Kidney epithelial cell (primary cell): ENCODE measurements around the gene POP4. TPM values are rescaled to one million over a fixed set of nuclear protein-coding genes. Genes with fewer than 3 reads are reported as not detected.

ENCODE experiments used
- DNase-seq: peaks from one replicate; pipeline ENCODE4 v3.0.0-alpha.2; 2010; ENCODE audit warnings: low read depth
- H3K27me3 ChIP-seq: 2 replicates; pipeline ENCODE4 v1.6.0; 2011; ENCODE audit warnings: low read length; ENCODE audit not compliant: control insufficient read depth, insufficient read depth
- H3K36me3 ChIP-seq: 2 replicates; pipeline ENCODE4 v1.5.1; 2011; ENCODE audit warnings: low read length; ENCODE audit not compliant: control insufficient read depth, insufficient read depth
- H3K4me3 ChIP-seq: 2 replicates; pipeline ENCODE4 v1.5.1; 2011; ENCODE audit warnings: low read depth, mild to moderate bottlenecking, control low read depth, low read length
- total RNA-seq: library from RNA; depleted of rRNA; stranded (reverse); fragments of >200 nt; gene quantifications from 2 replicates; pipeline ENCODE4 v1.2.3, GENCODE V29; 2015
- TF ChIP-seq, protein P1 (sequence below): IDR thresholded peaks from 2 replicates; pipeline ENCODE4 v1.5.1; 2011; ENCODE audit warnings: mild to moderate bottlenecking, moderate library complexity, low read length, control low read depth, inconsistent platforms; ENCODE audit not compliant: insufficient read depth, poor library complexity, severe bottlenecking

The POP4 gene
- total RNA-seq, 1 donor from 2014 or later, result 68.1 TPM

DNA sequence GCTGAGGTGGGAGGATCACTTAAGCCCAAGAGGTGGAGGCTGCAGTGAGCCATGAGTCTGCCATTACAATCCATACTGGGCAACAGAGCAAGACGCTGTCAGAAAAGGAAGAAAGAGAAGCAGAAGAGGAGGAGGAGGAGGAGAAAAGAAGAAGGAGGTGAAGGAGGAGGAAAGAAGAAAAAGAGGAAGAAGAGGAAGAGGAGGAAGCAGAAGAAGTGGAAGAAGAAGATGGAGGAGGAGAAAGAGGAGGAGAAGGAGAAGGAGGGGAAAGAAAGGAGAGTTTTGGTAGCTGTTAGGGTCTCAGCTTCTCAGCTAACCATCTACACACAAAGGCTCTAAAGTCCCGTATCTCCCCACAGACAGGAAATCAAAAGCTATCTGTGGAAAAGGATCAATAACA is 35.5 kb downstream of the POP4 start:
- no peak overlapping the region for H3K4me3 ChIP-seq
- H3K27me3 ChIP-seq, result no peaks in the 10 kb centered on the region
- TF ChIP-seq, protein P1, sequence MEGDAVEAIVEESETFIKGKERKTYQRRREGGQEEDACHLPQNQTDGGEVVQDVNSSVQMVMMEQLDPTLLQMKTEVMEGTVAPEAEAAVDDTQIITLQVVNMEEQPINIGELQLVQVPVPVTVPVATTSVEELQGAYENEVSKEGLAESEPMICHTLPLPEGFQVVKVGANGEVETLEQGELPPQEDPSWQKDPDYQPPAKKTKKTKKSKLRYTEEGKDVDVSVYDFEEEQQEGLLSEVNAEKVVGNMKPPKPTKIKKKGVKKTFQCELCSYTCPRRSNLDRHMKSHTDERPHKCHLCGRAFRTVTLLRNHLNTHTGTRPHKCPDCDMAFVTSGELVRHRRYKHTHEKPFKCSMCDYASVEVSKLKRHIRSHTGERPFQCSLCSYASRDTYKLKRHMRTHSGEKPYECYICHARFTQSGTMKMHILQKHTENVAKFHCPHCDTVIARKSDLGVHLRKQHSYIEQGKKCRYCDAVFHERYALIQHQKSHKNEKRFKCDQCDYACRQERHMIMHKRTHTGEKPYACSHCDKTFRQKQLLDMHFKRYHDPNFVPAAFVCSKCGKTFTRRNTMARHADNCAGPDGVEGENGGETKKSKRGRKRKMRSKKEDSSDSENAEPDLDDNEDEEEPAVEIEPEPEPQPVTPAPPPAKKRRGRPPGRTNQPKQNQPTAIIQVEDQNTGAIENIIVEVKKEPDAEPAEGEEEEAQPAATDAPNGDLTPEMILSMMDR, result no peak
- no peaks in the 10 kb centered on the region for H3K36me3 ChIP-seq
- no peak for DNase-seq

DNA sequence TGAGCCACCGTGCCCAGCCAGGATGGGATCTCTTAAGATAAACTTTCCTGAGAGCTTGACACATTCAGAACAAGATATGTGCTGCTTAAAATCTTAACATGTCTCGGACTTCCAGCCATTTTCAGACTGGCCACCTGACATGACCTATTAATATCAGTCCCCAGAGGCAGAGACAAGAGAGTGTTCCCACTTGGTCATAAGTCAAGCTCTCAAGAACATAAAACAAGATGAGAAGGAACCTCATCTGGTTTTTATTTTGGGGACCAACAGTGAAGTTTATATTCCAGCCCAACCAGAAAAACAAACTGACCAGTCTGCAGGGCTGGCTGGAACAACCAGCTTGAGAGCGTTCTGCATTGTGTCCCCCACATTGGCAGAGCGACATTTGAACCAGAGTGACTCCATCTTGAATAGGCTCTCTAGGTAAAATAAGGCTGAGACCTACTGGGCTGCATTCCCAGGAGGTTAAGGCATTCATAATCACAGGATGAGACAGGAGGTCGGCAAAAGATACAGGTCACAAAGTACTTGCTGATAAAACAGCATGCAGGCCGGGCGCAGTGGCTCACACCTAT is 37.4 kb downstream of the POP4 start:
- no peak for DNase-seq
- Histone ChIP-seq H3K4me3 (no peak overlapping the region), H3K27me3 (no peaks in the 10 kb centered on the region), H3K36me3 (no peaks in the 10 kb centered on the region)
- TF ChIP-seq, protein P1, result no peak

DNA sequence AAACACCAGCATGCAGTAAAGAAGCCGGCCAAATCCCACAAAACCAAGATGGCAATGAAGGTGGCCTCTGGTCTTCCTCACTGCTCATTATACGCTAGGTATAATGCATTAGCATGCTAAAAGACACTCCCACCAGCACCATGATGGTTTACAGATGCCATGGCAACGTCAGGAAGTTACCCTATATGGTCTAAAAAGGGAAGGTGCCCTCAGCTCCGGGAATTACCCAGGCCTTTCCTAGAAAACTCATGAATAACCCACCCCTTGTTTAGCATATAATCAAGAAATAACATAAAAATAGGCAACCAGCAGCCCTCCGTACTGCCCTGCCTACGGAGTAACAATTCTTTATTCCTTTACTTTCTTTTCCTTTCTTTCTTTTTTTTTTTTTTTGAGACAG is 38.1 kb downstream of the POP4 start:
- TF ChIP-seq, protein P1, result no peak
- no peak overlapping the region for H3K4me3 ChIP-seq
- H3K36me3 ChIP-seq, result no peaks in the 10 kb centered on the region
- no peak for DNase-seq
- H3K27me3 ChIP-seq, result no peaks in the 10 kb centered on the region

DNA sequence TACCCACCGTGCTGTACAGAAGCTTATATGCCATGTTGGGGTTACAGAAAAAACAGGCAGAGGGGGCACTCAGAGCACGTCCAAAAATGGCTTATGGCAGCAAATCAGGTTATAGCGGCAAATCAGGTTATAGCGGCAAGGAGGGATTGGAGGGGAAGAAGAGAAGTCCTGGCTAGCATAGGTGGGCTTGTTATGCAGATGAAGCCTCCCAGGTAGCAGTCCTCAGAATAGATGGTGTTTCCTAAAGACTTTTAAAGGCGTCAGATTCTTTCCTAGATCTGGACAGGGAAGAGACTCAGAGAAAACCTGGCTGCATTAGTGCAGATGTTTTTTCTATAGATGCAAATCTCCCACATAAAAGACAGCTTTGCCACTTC is 39.4 kb downstream of the POP4 start:
- Histone ChIP-seq H3K27me3 (no peaks in the 10 kb centered on the region), H3K4me3 (no peak overlapping the region), H3K36me3 (no peaks in the 10 kb centered on the region)
- no peak for DNase-seq
- TF ChIP-seq, protein P1, result no peak

DNA sequence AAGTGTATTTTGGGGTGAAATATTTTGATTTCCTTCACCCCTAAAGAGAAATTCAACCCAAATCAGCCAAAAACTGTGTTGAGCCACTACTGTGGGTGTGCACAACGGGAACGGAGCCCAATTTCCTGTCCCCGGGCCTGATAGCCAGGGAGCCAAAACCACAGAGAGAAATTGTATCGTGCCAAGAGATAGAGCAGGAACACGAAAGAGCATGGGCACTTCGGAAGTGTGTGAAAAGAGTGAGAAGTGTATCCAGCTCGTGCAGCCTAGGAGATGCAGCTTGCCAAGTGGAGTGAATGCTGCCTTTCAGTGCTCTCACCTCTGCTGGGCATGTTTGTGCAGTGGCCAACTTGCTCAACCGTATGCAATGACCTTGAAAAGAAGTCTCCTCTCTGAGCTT is 39.8 kb downstream of the POP4 start:
- no peaks in the 10 kb centered on the region for H3K36me3 ChIP-seq
- H3K4me3 ChIP-seq, result no peak overlapping the region
- TF ChIP-seq, protein P1, result no peak
- no peak for DNase-seq
- H3K27me3 ChIP-seq, result no peaks in the 10 kb centered on the region

DNA sequence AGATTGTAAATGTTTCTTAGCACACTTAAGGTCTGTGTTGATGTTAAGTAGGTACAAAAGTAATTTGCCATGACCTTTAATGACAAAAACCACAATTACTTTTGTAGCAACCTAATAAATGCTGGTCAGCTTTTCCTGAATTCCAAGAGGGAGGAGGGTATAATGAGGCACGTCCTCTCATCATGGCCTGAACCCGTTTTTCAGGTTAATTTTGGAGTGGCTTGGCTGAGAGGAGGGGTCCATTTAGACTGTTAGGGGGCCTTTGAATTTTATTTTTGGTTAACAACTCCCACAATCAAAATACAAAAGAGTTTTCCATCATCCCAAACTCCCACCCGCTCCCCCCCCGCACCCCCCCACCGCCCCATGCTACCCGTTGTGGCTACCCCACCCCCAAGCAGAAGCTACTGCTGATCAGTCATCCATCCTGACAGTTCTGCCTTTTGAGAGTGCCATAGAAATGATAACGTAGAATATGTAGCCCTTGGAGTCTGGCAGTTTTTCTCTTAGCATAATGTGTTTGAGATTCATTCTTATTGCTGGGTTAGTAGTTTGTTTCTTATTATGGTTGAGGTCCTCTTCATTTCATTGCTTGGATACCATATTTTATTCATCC is 44.8 kb downstream of the POP4 start:
- TF ChIP-seq, protein P1, result no peak
- no peaks in the 10 kb centered on the region for H3K36me3 ChIP-seq
- no peak for DNase-seq
- H3K4me3 ChIP-seq, result no peak overlapping the region
- peaks cover 3% of the 10 kb centered on the region for H3K27me3 ChIP-seq
